Muscle layer of colon (tissue), 2 donors: Measurements from ENCODE around the gene RPS6KL1.
"Not testable (repeated sequence)": the region's sequence is repeated elsewhere in the genome, so short reads cannot be mapped to it uniquely, and the experiment has no call there.

ENCODE experiments used
- H3K27ac ChIP-seq: one replicate; pipeline ENCODE4 v1.7.0; 2013; ENCODE audit warnings: low read depth, mild to moderate bottlenecking, low read length, moderate library complexity
- H3K27me3 ChIP-seq, 2 donors: one replicate each; pipeline ENCODE4 v1.7.0; 2013; ENCODE audit warnings: low read length in 2 of 2, mild to moderate bottlenecking in 2 of 2; ENCODE audit not compliant: insufficient read depth in 2 of 2, control insufficient read depth in 1 of 2
- H3K36me3 ChIP-seq: one replicate; pipeline ENCODE4 v1.7.0; 2013; ENCODE audit warnings: mild to moderate bottlenecking, low read length; ENCODE audit not compliant: insufficient read depth
- H3K4me1 ChIP-seq: one replicate; pipeline ENCODE4 v1.7.0; 2013; ENCODE audit warnings: mild to moderate bottlenecking, low read length; ENCODE audit not compliant: insufficient read depth
- H3K4me3 ChIP-seq, 2 donors: one replicate each; pipeline ENCODE4 v1.7.0; 2013; ENCODE audit warnings: low read length in 2 of 2, low read depth in 1 of 2, mild to moderate bottlenecking in 1 of 2, moderate library complexity in 1 of 2
- H3K9ac ChIP-seq: one replicate; pipeline ENCODE4 v1.7.0; 2013; ENCODE audit warnings: low read length
- H3K9me3 ChIP-seq: one replicate; pipeline ENCODE4 v1.7.0; 2013; ENCODE audit warnings: mild to moderate bottlenecking, low read length
- donor health status: abdominal sarcoma.
- donor health status: Adenocarcinoma of cecum.

RPS6KL1 gene

GRCh38 chr14:74932401-74932901, 9.4 kb upstream of the RPS6KL1 start:
- no peak overlapping the region for H3K9ac ChIP-seq
- no peaks in the 10 kb centered on the region for H3K27me3 ChIP-seq
- no peaks in the 10 kb centered on the region for H3K36me3 ChIP-seq
- no peaks in the 10 kb centered on the region for H3K9me3 ChIP-seq
- H3K4me3 ChIP-seq, result no peak overlapping the region
- no peak overlapping the region for H3K27ac ChIP-seq
- H3K4me1 ChIP-seq, result no peaks in the 10 kb centered on the region

- H3K27ac ChIP-seq, H3K4me3 ChIP-seq, H3K4me1 ChIP-seq, H3K9ac ChIP-seq, H3K27me3 ChIP-seq, H3K36me3 ChIP-seq, H3K9me3 ChIP-seq: not testable (repeated sequence)
These were observed 8.7 kb upstream of the RPS6KL1 start for GRCh38 chr14:74931744-74932143.

GRCh38 chr14:74929242-74929641, 6.2 kb upstream of the RPS6KL1 start:
- Histone ChIP-seq H3K9me3 (no peaks in the 10 kb centered on the region), H3K4me1 (no peaks in the 10 kb centered on the region), H3K36me3 (no peaks in the 10 kb centered on the region), H3K27ac (no peak overlapping the region), H3K9ac (no peak overlapping the region), H3K4me3 (no peak overlapping the region), H3K27me3 (no peaks in the 10 kb centered on the region)

GRCh38 chr14:74927225-74927624, 4.2 kb upstream of the RPS6KL1 start:
- H3K4me1 ChIP-seq, result no peaks in the 10 kb centered on the region
- no peak overlapping the region for H3K9ac ChIP-seq
- no peak overlapping the region for H3K4me3 ChIP-seq
- no peak overlapping the region for H3K27ac ChIP-seq
- no peaks in the 10 kb centered on the region for H3K9me3 ChIP-seq
- no peaks in the 10 kb centered on the region for H3K27me3 ChIP-seq
- H3K36me3 ChIP-seq, result no peaks in the 10 kb centered on the region

GRCh38 chr14:74924061-74924460, 1.0 kb upstream of the RPS6KL1 start:
- H3K27me3 ChIP-seq, result no peaks in the 10 kb centered on the region
- no peak overlapping the region for H3K4me3 ChIP-seq
- H3K9ac ChIP-seq, result no peak overlapping the region
- no peaks in the 10 kb centered on the region for H3K4me1 ChIP-seq
- H3K27ac ChIP-seq, result no peak overlapping the region
- no peaks in the 10 kb centered on the region for H3K9me3 ChIP-seq
- H3K36me3 ChIP-seq, result no peaks in the 10 kb centered on the region

GRCh38 chr14:74921987-74922751, 891 bp downstream of the RPS6KL1 start:
- peak overlapping the region; percentile 52 to 62 for H3K4me3 ChIP-seq
- H3K36me3 ChIP-seq, result no peaks in the 10 kb centered on the region
- no peaks in the 10 kb centered on the region for H3K9me3 ChIP-seq
- H3K27ac ChIP-seq, result peak overlapping the region; percentile 48
- no peak overlapping the region for H3K9ac ChIP-seq
- H3K27me3 ChIP-seq, result no peaks in the 10 kb centered on the region
- H3K4me1 ChIP-seq, result peaks cover 12% of the 10 kb centered on the region

GRCh38 chr14:74921053-74921620, 1.9 kb downstream of the RPS6KL1 start:
- Histone ChIP-seq H3K27ac (no peak overlapping the region), H3K27me3 (no peaks in the 10 kb centered on the region), H3K4me1 (peaks cover 17% of the 10 kb centered on the region), H3K9ac (no peak overlapping the region), H3K36me3 (no peaks in the 10 kb centered on the region), H3K4me3 (no peak overlapping the region), H3K9me3 (no peaks in the 10 kb centered on the region)

GRCh38 chr14:74920281-74920680, 2.8 kb downstream of the RPS6KL1 start:
- Histone ChIP-seq H3K4me1 (peaks cover 19% of the 10 kb centered on the region), H3K9ac (no peak overlapping the region), H3K9me3 (no peaks in the 10 kb centered on the region)

GRCh38 chr14:74919421-74920165, 3.5 kb downstream of the RPS6KL1 start:
- H3K27ac ChIP-seq, result no peak overlapping the region
- H3K27me3 ChIP-seq, result no peaks in the 10 kb centered on the region
- no peak overlapping the region for H3K4me3 ChIP-seq
- no peaks in the 10 kb centered on the region for H3K9me3 ChIP-seq
- no peak overlapping the region for H3K9ac ChIP-seq
- H3K36me3 ChIP-seq, result no peaks in the 10 kb centered on the region
- peaks cover 19% of the 10 kb centered on the region for H3K4me1 ChIP-seq

More at GRCh38 chr14:74920281-74920680, 2.8 kb downstream of the RPS6KL1 start:
- Histone ChIP-seq H3K4me3 (no peak overlapping the region), H3K27ac (no peak overlapping the region), H3K36me3 (no peaks in the 10 kb centered on the region), H3K27me3 (no peaks in the 10 kb centered on the region)

- Histone ChIP-seq H3K9ac (no peak overlapping the region), H3K4me3 (no peak overlapping the region), H3K4me1 (peaks cover 19% of the 10 kb centered on the region), H3K9me3 (no peaks in the 10 kb centered on the region), H3K27ac (no peak overlapping the region), H3K27me3 (no peaks in the 10 kb centered on the region), H3K36me3 (no peaks in the 10 kb centered on the region)
These were observed 4.7 kb downstream of the RPS6KL1 start for GRCh38 chr14:74918380-74918779.

GRCh38 chr14:74917646-74918081, 5.4 kb downstream of the RPS6KL1 start:
- peaks cover 19% of the 10 kb centered on the region for H3K4me1 ChIP-seq
- no peaks in the 10 kb centered on the region for H3K27me3 ChIP-seq
- H3K9me3 ChIP-seq, result no peaks in the 10 kb centered on the region
- H3K36me3 ChIP-seq, result no peaks in the 10 kb centered on the region
- H3K4me3 ChIP-seq, result no peak overlapping the region
- no peak overlapping the region for H3K27ac ChIP-seq
- H3K9ac ChIP-seq, result no peak overlapping the region
